MG63 (cell line): ENCODE results near the gene GCLC. TPM values are rescaled to one million over a fixed set of nuclear protein-coding genes. Genes with fewer than 3 reads are reported as not detected.
"Not testable (repeated sequence)": the region's sequence is repeated elsewhere in the genome, so short reads cannot be mapped to it uniquely, and the experiment has no call there.

ENCODE experiments used
- DNase-seq: peaks from one replicate; pipeline ENCODE4 v3.0.0-alpha.2; 2020
- H3K27me3 ChIP-seq: fragments of 250-450 bp; sonication (Bioruptor Pico); 2 replicates; pipeline ENCODE4 v1.5.1; 2020; ENCODE audit warnings: mild to moderate bottlenecking, moderate library complexity
- H3K36me3 ChIP-seq: fragments of 250-450 bp; sonication (Bioruptor Pico); 2 replicates; pipeline ENCODE4 v1.5.1; 2020; ENCODE audit warnings: mild to moderate bottlenecking, moderate library complexity
- H3K4me3 ChIP-seq: fragments of 250-450 bp; sonication (Bioruptor Pico); 2 replicates; pipeline ENCODE4 v1.5.1; 2020; ENCODE audit warnings: mild to moderate bottlenecking, moderate library complexity
- H3K9me3 ChIP-seq: fragments of 250-450 bp; sonication (Bioruptor Pico); 2 replicates; pipeline ENCODE4 v1.5.1; 2020; ENCODE audit warnings: mild to moderate bottlenecking, moderate library complexity
- total RNA-seq: library from RNA; depleted of rRNA; stranded (reverse); fragments of >200 nt; shearing (Covaris generic); gene quantifications from 2 replicates; pipeline ENCODE4 v1.2.3, GENCODE V29; 2014; ENCODE audit warnings: low replicate concordance

Gene GCLC
- total RNA-seq, 1 experiment from 2014 or later, result 7.0 TPM

GRCh38 chr6:53486679-53487078 lies 58.2 kb downstream of the GCLC start:
- DNase-seq, result no peak
- Histone ChIP-seq H3K9me3 (no peaks in the 10 kb centered on the region), H3K36me3 (no peaks in the 10 kb centered on the region), H3K4me3 (no peak overlapping the region), H3K27me3 (no peaks in the 10 kb centered on the region)

GRCh38 chr6:53484476-53485280 lies 60.2 kb downstream of the GCLC start:
- no peaks in the 10 kb centered on the region for H3K27me3 ChIP-seq
- DNase-seq, result no peak
- no peaks in the 10 kb centered on the region for H3K36me3 ChIP-seq
- H3K9me3 ChIP-seq, result no peaks in the 10 kb centered on the region
- H3K4me3 ChIP-seq, result no peak overlapping the region

DNA sequence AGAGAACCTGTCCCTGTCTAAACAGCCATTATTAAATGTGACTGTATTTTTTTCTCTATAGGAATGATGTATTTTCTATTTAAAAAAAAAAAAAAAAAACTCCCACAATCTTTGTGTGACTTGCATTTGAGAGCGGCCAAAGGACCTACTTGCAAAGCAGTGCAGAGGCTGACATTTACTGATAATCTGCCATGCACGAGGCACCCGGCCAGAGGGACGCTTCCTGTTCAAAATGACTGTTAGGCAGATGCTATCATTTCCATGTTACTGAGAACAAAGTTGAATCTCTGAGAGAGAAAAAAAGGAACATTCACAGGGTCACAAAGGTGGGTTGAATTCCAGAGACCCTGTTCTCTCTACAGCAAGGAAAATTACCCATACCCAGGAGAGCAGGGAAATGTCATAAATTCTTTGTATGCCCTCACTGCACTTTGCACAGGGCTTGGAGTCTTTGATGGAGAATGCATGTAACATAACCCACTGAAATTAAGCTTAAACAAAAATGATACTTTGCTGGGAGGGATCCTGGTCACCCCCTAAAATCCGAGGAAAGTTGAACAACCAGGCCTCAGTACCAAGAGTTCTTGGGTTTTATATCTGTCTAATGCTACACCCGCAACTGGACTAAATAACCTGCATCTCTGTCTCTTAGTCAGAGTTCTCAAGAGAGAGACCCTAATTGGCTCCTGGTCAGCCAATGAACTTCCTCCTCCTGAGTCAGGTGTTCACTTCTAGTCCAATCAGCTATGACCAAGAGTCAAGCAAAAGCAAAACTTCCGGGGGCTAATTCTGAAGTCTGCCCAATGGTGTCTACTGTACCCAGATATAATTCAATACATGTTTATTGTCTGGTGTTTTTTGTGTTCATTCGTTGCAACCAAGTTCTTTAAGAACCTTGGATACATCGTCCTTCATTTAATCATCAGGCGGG lies 61.2 kb downstream of the GCLC start:
- Histone ChIP-seq H3K36me3 (no peaks in the 10 kb centered on the region), H3K9me3 (no peaks in the 10 kb centered on the region), H3K27me3 (no peaks in the 10 kb centered on the region), H3K4me3 (no peak overlapping the region)
- no peak for DNase-seq

GRCh38 chr6:53481323-53481722 lies 63.6 kb downstream of the GCLC start:
- no peak for DNase-seq
- Histone ChIP-seq H3K9me3 (no peaks in the 10 kb centered on the region), H3K27me3 (no peaks in the 10 kb centered on the region), H3K36me3 (no peaks in the 10 kb centered on the region), H3K4me3 (no peak overlapping the region)

- H3K9me3 ChIP-seq, H3K4me3 ChIP-seq, DNase-seq, H3K27me3 ChIP-seq, H3K36me3 ChIP-seq: not testable (repeated sequence)
Observed at GRCh38 chr6:53480774-53481173, 64.1 kb downstream of the GCLC start.

DNA sequence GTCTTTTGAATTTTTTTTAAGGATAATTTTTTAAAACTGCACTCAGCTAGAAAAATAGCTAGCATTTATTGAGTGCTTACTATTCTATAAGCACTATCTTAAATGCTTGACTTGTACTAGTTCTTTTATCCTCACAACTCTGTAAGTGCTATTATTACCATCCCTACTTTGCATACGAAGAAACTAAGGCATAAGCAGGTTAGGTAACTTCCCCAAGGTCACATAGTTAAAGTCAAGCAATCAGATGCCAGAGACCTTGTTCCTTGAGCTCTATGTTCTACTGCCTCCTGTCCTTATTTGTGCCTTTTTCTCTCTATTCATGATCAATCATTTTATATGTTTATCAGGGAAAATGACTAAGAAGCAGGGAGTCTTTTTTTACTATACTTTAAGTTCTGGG lies 65.0 kb downstream of the GCLC start:
- Histone ChIP-seq H3K4me3 (no peak overlapping the region), H3K36me3 (no peaks in the 10 kb centered on the region), H3K9me3 (no peaks in the 10 kb centered on the region), H3K27me3 (no peaks in the 10 kb centered on the region)
- no peak for DNase-seq

- Histone ChIP-seq H3K4me3 (no peak overlapping the region), H3K36me3 (no peaks in the 10 kb centered on the region), H3K27me3 (no peaks in the 10 kb centered on the region), H3K9me3 (no peaks in the 10 kb centered on the region)
- DNase-seq, result no peak
Observed at GRCh38 chr6:53476964-53477363, 67.9 kb downstream of the GCLC start.

GRCh38 chr6:53474010-53474409 lies 70.9 kb downstream of the GCLC start:
- Histone ChIP-seq H3K36me3 (no peaks in the 10 kb centered on the region), H3K27me3 (no peaks in the 10 kb centered on the region), H3K9me3 (no peaks in the 10 kb centered on the region), H3K4me3 (no peak overlapping the region)
- no peak for DNase-seq

- no peak overlapping the region for H3K4me3 ChIP-seq
- H3K27me3 ChIP-seq, result no peaks in the 10 kb centered on the region
- no peaks in the 10 kb centered on the region for H3K36me3 ChIP-seq
- no peak for DNase-seq
- no peaks in the 10 kb centered on the region for H3K9me3 ChIP-seq
Observed at GRCh38 chr6:53469163-53469562, 75.7 kb downstream of the GCLC start.

DNA sequence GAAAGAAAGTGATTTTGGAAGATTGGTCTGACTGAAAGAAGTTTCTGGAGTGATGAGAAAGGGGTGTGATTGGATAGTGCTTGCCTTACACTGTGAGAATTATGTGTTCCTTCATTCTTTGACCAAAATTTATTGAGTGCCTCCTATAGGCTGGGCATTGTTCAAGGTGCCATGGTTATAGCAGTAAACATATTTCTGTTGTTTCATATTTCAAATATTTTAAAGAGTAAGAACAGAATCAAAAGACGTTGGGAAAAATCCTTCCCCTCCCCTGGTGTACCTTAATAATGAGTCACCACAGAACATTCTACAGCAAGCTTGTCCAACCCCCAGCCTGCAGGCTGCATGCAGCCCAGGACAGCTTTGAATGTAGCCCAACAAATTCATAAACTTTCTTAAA lies 78.6 kb downstream of the GCLC start:
- DNase-seq, result no peak
- Histone ChIP-seq H3K27me3 (no peaks in the 10 kb centered on the region), H3K9me3 (no peaks in the 10 kb centered on the region), H3K4me3 (no peak overlapping the region), H3K36me3 (no peaks in the 10 kb centered on the region)

DNA sequence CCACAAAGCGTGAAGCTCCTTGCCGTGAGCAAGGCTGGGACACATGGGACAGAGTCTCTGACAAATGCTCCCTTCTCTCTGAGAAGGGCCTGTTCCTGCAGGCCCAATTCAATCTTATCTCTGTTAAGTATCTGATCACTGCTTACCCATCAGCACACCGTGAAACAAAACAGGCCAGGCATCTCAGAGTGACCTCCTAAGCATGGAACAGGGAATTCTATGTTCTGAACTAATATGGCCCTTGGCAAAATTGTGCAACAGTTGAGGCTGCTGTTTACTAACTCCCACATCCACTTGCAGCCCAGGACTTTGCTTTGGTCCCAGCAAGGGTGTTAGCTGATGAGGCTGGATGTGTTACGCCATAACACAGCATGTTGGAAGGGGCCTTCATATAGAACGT lies 79.2 kb downstream of the GCLC start:
- Histone ChIP-seq H3K36me3 (no peaks in the 10 kb centered on the region), H3K9me3 (no peaks in the 10 kb centered on the region), H3K4me3 (no peak overlapping the region), H3K27me3 (no peaks in the 10 kb centered on the region)
- no peak for DNase-seq

DNA sequence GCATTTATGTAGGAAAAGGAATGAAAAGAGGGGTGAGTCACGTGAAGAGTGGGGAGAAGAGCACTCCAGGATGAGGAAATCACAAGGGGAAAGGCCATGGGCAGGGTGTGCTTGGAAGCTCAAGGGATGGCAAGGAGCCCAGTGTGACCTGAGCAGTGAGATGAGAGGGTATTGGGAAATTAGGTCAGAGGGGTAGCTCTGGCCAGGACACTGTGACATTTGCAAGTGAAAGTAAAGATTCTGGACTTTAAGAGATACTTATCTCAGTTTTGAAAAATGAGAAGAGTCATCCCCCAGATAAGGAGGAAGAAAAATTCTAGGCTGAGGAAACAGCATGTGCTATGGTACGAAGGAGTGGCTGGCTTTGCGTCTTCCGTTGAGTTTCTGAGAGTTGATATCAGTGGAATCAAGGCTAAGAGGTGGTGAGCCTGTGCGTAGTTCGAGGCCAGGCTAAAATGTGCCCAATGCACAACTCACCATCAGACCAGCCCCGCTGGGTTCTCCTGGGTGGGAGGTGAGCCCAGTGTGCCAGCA lies 79.9 kb downstream of the GCLC start:
- Histone ChIP-seq H3K36me3 (no peaks in the 10 kb centered on the region), H3K27me3 (no peaks in the 10 kb centered on the region), H3K4me3 (no peak overlapping the region), H3K9me3 (no peaks in the 10 kb centered on the region)
- DNase-seq, result peak; percentile 34

DNA sequence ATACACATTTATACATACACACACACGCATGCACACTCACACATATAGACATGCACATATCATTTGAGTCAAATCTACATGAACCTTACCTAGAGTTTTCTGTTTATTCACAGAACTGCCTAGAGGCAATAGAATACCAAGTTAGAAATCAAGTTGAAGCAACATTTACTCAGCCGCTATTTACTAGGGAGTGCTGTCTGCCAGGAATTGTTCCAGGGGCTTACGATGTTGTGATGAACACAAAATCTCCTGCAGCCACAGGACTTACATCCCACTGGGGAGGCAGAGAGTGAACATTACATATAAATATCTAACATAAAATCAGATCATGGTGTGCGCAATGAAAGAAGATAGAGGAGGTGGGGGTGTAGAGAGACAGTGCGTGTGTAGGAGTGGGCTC lies 80.4 kb downstream of the GCLC start:
- no peak overlapping the region for H3K4me3 ChIP-seq
- H3K27me3 ChIP-seq, result no peaks in the 10 kb centered on the region
- no peaks in the 10 kb centered on the region for H3K36me3 ChIP-seq
- no peak for DNase-seq
- no peaks in the 10 kb centered on the region for H3K9me3 ChIP-seq

DNA sequence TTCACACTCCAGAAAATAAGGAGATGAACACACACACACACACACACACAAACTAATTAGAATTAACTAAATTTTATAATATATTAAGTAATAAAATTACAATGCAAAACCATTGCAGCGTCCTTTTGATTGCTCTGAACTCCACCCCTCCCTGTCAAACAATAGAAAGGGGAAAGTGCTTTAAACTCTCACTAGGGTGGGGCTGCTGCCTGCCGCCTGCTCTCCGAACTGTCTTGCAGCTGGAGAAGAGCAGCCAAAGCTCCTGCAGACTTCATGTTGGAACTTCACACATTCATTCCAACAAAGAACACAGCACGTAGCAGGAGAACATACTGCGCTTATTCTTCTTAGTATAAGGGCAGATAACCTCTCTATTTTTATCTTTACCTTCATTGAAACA lies 83.2 kb downstream of the GCLC start:
- Histone ChIP-seq H3K36me3 (no peaks in the 10 kb centered on the region), H3K27me3 (no peaks in the 10 kb centered on the region), H3K4me3 (no peak overlapping the region), H3K9me3 (no peaks in the 10 kb centered on the region)
- DNase-seq, result no peak

GRCh38 chr6:53461041-53461656 lies 83.8 kb downstream of the GCLC start:
- no peaks in the 10 kb centered on the region for H3K27me3 ChIP-seq
- no peaks in the 10 kb centered on the region for H3K9me3 ChIP-seq
- no peak for DNase-seq
- H3K4me3 ChIP-seq, result no peak overlapping the region
- H3K36me3 ChIP-seq, result no peaks in the 10 kb centered on the region

DNA sequence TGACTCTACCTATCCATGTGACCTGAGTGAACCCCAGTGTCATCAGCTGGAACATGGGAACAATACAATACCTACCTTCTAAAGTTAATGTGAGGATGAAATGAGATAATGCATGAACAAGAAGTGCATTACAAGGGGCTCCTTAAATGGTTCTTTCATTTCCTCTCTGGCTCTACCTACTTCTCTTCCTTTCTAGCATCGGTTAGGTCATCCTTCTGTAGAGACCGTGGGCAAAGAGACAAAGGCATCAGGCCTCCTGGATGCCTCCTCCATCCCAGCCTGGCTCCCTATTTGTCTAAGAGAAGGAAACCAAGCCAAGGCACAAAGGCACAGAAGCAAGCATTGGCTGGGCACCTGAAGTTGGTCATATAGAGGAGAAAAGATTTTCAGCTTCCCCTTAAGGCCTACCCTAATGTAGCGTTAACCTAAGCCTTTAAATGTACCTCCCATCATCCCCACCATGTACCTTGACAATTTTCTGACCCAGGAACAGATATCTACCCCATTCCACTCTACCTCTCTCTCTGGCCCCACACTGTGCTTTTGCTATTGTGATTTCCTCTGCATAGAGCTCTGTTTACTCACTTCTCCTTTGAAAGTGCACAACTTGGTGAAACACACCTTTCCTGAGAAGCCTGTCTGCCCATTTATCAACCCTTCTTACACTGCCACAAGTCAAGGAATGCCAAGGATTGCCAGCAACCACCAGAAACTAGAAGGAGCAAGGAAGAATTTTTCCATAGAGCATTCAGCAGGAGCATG lies 86.6 kb downstream of the GCLC start:
- no peak for DNase-seq
- no peaks in the 10 kb centered on the region for H3K9me3 ChIP-seq
- H3K36me3 ChIP-seq, result no peaks in the 10 kb centered on the region
- H3K27me3 ChIP-seq, result no peaks in the 10 kb centered on the region
- no peak overlapping the region for H3K4me3 ChIP-seq
